WTC11 (cell line): ENCODE results near the gene LPAR2. TPM values are rescaled to one million over a fixed set of nuclear protein-coding genes. Genes with fewer than 3 reads are reported as not detected.
"Not testable (repeated sequence)": the region's sequence is repeated elsewhere in the genome, so short reads cannot be mapped to it uniquely, and the experiment has no call there.

Experiments used
- ATAC-seq: fragments of 200-7000 bp; cut with Tn5 transposase; 2 replicates; pipeline ENCODE4 v1.10.0; 2021; ENCODE audit warnings: mild to moderate bottlenecking, moderate library complexity
- CTCF ChIA-PET: fragments of 300-600 bp; sonication (Branson Sonifier 250); formaldehyde crosslinking; loops from one replicate; lab custom pipeline; 2021; ENCODE audit warnings: antibody characterized with exemption; lab: Charles Lee
- POLR2A ChIA-PET: fragments of 350-600 bp; sonication (Branson Sonifier 250); formaldehyde crosslinking; loops from one replicate; lab custom pipeline; 2021; ENCODE audit warnings: antibody characterized with exemption; lab: Charles Lee
- DNase-seq: peaks from one replicate; pipeline ENCODE4 v3.0.0; 2021; ENCODE audit warnings: low spot score
- H3K27ac Mint-ChIP-seq: 2 replicates; pipeline ENCODE4 v1.8.0; 2021; ENCODE audit warnings: mixed read lengths
- H3K27me3 Mint-ChIP-seq: 2 replicates; pipeline ENCODE4 v1.8.0; 2021; ENCODE audit warnings: low read depth, mild to moderate bottlenecking, moderate library complexity, mixed read lengths
- H3K36me3 Mint-ChIP-seq: 2 replicates; pipeline ENCODE4 v1.8.0; 2021; ENCODE audit warnings: mixed read lengths
- H3K4me1 Mint-ChIP-seq: 2 replicates; pipeline ENCODE4 v1.8.0; 2022; ENCODE audit warnings: mixed read lengths
- H3K4me3 Mint-ChIP-seq: 2 replicates; pipeline ENCODE4 v1.8.0; 2021; ENCODE audit warnings: mild to moderate bottlenecking, moderate library complexity, mixed read lengths
- H3K9me3 Mint-ChIP-seq: 2 replicates; pipeline ENCODE4 v1.8.0; 2021; ENCODE audit warnings: mixed read lengths
- CBFB ChIP-seq: sonication (generic); formaldehyde crosslinking; IDR thresholded peaks from 2 replicates; pipeline ENCODE4 v1.8.1; 2022; ENCODE audit warnings: mild to moderate bottlenecking, low read depth, missing genetic modification reagents
- CREM ChIP-seq: sonication (generic); formaldehyde crosslinking; IDR thresholded peaks from 2 replicates; pipeline ENCODE4 v1.8.1; 2022; ENCODE audit warnings: mild to moderate bottlenecking, missing genetic modification reagents, moderate library complexity
- EMX1 ChIP-seq: fragments of 250-450 bp; sonication (Bioruptor Pico); IDR thresholded peaks from 2 replicates; pipeline ENCODE4 v1.8.0; 2021; ENCODE audit warnings: mild to moderate bottlenecking
- GABPB1 ChIP-seq: sonication (generic); formaldehyde crosslinking; IDR thresholded peaks from 2 replicates; pipeline ENCODE4 v1.8.1; 2023; ENCODE audit warnings: mild to moderate bottlenecking, missing genetic modification reagents
- HMGA2 ChIP-seq: fragments of 250-450 bp; sonication (Bioruptor Pico); IDR thresholded peaks from 2 replicates; pipeline ENCODE4 v1.4.0; 2021; ENCODE audit warnings: mild to moderate bottlenecking, moderate library complexity
- JAZF1 ChIP-seq: fragments of 250-450 bp; sonication (Bioruptor Pico); IDR thresholded peaks from 2 replicates; pipeline ENCODE4 v1.9.0; 2021; ENCODE audit warnings: moderate library complexity, mild to moderate bottlenecking, inconsistent platforms
- JUN ChIP-seq: sonication (generic); formaldehyde crosslinking; IDR thresholded peaks from 2 replicates; pipeline ENCODE4 v1.8.0; 2023; ENCODE audit warnings: mild to moderate bottlenecking, missing genetic modification reagents
- MYBL2 ChIP-seq: sonication (generic); formaldehyde crosslinking; IDR thresholded peaks from 2 replicates; pipeline ENCODE4 v1.8.1; 2023; ENCODE audit warnings: mild to moderate bottlenecking, moderate library complexity, missing genetic modification reagents
- NFE2L1 ChIP-seq: sonication (generic); formaldehyde crosslinking; IDR thresholded peaks from 2 replicates; pipeline ENCODE4 v1.8.1; 2023; ENCODE audit warnings: missing genetic modification reagents
- TEAD1 ChIP-seq: sonication (generic); formaldehyde crosslinking; IDR thresholded peaks from 2 replicates; pipeline ENCODE4 v1.8.0; 2022; ENCODE audit warnings: mild to moderate bottlenecking, missing genetic modification reagents
- ZBTB21 ChIP-seq: sonication (generic); formaldehyde crosslinking; IDR thresholded peaks from 2 replicates; pipeline ENCODE4 v1.8.1; 2023; ENCODE audit warnings: mild to moderate bottlenecking, missing genetic modification reagents, borderline replicate concordance
- ZNF263 ChIP-seq: sonication (generic); formaldehyde crosslinking; IDR thresholded peaks from 2 replicates; pipeline ENCODE4 v1.8.1; 2022; ENCODE audit warnings: low read depth, mild to moderate bottlenecking, moderate library complexity, missing genetic modification reagents
- total RNA-seq: library from RNA; stranded (reverse); gene quantifications from 3 replicates; pipeline ENCODE4 v1.2.3, GENCODE V29; 2021
- TF ChIP-seq, protein P1 (sequence below): sonication (generic); formaldehyde crosslinking; IDR thresholded peaks from 2 replicates; pipeline ENCODE4 v1.8.0; 2022; ENCODE audit warnings: mild to moderate bottlenecking, missing genetic modification reagents
- TF ChIP-seq, protein P2 (sequence below): sonication (generic); formaldehyde crosslinking; conservative IDR thresholded peaks from 2 replicates; pipeline ENCODE4 v1.8.1; 2022; ENCODE audit warnings: mild to moderate bottlenecking, missing genetic modification reagents
- TF ChIP-seq, protein P3 (sequence below): sonication (generic); formaldehyde crosslinking; IDR thresholded peaks from 2 replicates; pipeline ENCODE4 v1.8.1; 2023; ENCODE audit warnings: mild to moderate bottlenecking, missing genetic modification reagents, borderline replicate concordance
- TF ChIP-seq, protein P4 (sequence below): sonication (generic); formaldehyde crosslinking; IDR thresholded peaks from 2 replicates; pipeline ENCODE4 v1.8.0; 2022; ENCODE audit warnings: mild to moderate bottlenecking, missing genetic modification reagents
- TF ChIP-seq, protein P5 (sequence below): sonication (generic); formaldehyde crosslinking; IDR thresholded peaks from 2 replicates; pipeline ENCODE4 v1.8.1; 2022; ENCODE audit warnings: missing genetic modification reagents, borderline replicate concordance
- TF ChIP-seq, protein P6 (sequence below): sonication (generic); formaldehyde crosslinking; IDR thresholded peaks from 2 replicates; pipeline ENCODE4 v1.8.1; 2023; ENCODE audit warnings: mild to moderate bottlenecking, missing genetic modification reagents, moderate library complexity
- TF ChIP-seq, protein P7 (sequence below): fragments of 250-450 bp; sonication (Bioruptor Pico); IDR thresholded peaks from 2 replicates; pipeline ENCODE4 v1.9.0; 2021; ENCODE audit warnings: mild to moderate bottlenecking

LPAR2 gene
- total RNA-seq, 1 experiment from 2014 or later = 44.5 TPM

DNA sequence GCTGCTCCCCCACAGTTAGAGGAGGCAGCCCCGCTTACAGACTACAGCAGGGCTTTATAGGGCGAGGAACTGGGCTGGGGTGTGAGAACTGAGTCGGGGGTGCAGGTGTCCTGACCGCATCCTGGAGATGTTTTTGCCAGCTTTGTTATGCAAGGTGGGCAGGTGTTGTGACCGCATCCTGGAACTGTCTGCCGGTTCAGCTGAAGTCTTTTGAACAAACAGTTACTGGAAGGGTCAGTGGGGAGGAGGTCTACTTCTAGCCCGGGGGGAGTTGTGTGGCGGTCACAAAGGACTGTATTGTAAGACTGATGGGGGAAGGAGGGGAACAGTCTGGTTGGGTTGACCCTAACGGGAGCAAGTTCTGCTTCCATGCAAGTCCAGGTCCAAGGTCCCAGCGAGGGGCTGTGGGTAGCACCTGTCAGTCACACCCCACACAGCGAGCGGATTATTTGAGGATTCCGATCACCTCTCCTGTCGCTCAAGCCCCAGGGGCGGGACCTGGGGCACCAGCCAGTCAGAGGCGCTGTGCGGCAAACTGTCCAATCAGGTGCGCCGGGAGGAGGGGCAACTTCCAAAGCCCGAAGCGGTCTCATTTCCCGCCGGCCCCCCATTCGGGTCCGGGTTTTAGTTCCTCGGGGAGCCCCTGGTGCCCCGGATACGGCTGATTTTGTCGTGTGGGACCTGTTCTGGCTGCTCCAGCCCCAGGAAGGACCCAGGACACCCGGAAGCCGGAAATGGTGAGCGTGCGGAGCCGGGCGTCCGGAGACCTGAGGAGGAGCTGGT, 40.4 kb upstream of the LPAR2 start, which contains the start of gene ZNF101 (continued):
- TF ChIP-seq, protein P1, sequence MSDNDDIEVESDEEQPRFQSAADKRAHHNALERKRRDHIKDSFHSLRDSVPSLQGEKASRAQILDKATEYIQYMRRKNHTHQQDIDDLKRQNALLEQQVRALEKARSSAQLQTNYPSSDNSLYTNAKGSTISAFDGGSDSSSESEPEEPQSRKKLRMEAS (CRISPR knock-in tag) = peak; percentile 33; the same call in 1 of the 2 replicates
- TF ChIP-seq, protein P2, sequence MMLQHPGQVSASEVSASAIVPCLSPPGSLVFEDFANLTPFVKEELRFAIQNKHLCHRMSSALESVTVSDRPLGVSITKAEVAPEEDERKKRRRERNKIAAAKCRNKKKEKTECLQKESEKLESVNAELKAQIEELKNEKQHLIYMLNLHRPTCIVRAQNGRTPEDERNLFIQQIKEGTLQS = no peak
- 0 out of 2 replicates have a peak, but pooled peaks have one; percentile 65 for TF ChIP-seq CREM (CRISPR knock-in tag)
- TF ChIP-seq GABPB1 (CRISPR knock-in tag) = peak; percentile 49; the same call in 1 of the 2 replicates
- no peak for TF ChIP-seq JAZF1 (CRISPR knock-in tag)
- TF ChIP-seq, protein P3, sequence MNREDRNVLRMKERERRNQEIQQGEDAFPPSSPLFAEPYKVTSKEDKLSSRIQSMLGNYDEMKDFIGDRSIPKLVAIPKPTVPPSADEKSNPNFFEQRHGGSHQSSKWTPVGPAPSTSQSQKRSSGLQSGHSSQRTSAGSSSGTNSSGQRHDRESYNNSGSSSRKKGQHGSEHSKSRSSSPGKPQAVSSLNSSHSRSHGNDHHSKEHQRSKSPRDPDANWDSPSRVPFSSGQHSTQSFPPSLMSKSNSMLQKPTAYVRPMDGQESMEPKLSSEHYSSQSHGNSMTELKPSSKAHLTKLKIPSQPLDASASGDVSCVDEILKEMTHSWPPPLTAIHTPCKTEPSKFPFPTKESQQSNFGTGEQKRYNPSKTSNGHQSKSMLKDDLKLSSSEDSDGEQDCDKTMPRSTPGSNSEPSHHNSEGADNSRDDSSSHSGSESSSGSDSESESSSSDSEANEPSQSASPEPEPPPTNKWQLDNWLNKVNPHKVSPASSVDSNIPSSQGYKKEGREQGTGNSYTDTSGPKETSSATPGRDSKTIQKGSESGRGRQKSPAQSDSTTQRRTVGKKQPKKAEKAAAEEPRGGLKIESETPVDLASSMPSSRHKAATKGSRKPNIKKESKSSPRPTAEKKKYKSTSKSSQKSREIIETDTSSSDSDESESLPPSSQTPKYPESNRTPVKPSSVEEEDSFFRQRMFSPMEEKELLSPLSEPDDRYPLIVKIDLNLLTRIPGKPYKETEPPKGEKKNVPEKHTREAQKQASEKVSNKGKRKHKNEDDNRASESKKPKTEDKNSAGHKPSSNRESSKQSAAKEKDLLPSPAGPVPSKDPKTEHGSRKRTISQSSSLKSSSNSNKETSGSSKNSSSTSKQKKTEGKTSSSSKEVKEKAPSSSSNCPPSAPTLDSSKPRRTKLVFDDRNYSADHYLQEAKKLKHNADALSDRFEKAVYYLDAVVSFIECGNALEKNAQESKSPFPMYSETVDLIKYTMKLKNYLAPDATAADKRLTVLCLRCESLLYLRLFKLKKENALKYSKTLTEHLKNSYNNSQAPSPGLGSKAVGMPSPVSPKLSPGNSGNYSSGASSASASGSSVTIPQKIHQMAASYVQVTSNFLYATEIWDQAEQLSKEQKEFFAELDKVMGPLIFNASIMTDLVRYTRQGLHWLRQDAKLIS = no peak
- no peak for TF ChIP-seq MYBL2 (CRISPR knock-in tag)
- TF ChIP-seq, protein P4, sequence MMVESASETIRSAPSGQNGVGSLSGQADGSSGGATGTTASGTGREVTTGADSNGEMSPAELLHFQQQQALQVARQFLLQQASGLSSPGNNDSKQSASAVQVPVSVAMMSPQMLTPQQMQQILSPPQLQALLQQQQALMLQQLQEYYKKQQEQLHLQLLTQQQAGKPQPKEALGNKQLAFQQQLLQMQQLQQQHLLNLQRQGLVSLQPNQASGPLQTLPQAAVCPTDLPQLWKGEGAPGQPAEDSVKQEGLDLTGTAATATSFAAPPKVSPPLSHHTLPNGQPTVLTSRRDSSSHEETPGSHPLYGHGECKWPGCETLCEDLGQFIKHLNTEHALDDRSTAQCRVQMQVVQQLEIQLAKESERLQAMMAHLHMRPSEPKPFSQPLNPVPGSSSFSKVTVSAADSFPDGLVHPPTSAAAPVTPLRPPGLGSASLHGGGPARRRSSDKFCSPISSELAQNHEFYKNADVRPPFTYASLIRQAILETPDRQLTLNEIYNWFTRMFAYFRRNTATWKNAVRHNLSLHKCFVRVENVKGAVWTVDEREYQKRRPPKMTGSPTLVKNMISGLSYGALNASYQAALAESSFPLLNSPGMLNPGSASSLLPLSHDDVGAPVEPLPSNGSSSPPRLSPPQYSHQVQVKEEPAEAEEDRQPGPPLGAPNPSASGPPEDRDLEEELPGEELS (CRISPR knock-in tag) = no peak
- no peak for TF ChIP-seq JUN (CRISPR knock-in tag)
- no peak for TF ChIP-seq HMGA2
- no peak; the same call in 1 of the 2 replicates for TF ChIP-seq TEAD1 (CRISPR knock-in tag)
- TF ChIP-seq, protein P5, sequence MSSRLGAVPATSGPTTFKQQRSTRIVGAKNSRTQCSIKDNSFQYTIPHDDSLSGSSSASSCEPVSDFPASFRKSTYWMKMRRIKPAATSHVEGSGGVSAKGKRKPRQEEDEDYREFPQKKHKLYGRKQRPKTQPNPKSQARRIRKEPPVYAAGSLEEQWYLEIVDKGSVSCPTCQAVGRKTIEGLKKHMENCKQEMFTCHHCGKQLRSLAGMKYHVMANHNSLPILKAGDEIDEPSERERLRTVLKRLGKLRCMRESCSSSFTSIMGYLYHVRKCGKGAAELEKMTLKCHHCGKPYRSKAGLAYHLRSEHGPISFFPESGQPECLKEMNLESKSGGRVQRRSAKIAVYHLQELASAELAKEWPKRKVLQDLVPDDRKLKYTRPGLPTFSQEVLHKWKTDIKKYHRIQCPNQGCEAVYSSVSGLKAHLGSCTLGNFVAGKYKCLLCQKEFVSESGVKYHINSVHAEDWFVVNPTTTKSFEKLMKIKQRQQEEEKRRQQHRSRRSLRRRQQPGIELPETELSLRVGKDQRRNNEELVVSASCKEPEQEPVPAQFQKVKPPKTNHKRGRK (CRISPR knock-in tag) = no peak
- TF ChIP-seq NFE2L1 (CRISPR knock-in tag) = no peak
- TF ChIP-seq, protein P6, sequence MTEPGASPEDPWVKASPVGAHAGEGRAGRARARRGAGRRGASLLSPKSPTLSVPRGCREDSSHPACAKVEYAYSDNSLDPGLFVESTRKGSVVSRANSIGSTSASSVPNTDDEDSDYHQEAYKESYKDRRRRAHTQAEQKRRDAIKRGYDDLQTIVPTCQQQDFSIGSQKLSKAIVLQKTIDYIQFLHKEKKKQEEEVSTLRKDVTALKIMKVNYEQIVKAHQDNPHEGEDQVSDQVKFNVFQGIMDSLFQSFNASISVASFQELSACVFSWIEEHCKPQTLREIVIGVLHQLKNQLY = no peak
- no peak for TF ChIP-seq ZNF263 (CRISPR knock-in tag)
- TF ChIP-seq, protein P7, sequence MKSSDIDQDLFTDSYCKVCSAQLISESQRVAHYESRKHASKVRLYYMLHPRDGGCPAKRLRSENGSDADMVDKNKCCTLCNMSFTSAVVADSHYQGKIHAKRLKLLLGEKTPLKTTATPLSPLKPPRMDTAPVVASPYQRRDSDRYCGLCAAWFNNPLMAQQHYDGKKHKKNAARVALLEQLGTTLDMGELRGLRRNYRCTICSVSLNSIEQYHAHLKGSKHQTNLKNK = no peak
- no peak for TF ChIP-seq EMX1 (CRISPR knock-in tag)
- TF ChIP-seq CBFB (CRISPR knock-in tag) = no peak
- no peak for TF ChIP-seq ZBTB21
- TF ChIP-seq, all 79 proteins: peak for 13

DNA sequence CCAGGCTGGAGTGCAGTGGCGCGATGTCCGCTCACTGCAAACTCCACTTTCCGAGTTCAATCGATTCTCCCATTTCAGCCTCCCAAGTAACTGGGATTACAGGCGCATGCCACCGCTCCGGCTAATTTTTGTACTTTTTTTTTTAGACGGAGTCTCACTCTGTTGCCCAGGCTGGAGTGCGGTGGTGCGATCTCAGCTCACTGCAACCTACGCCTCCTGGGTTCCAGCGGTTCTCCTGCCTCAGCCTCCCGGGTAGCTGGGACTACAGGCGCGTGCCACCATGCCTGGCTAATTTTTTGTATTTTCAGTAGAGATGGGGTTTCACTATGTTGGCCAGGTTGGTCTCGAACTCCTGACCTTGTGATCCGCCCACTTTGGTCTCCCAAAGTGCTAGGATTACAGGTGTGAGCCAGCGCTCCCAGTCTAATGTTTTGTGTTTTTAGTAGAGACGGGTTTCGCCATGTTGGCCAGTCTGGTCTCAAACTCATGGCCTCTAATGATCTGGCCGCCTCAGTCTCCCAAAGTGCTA, 37.5 kb upstream of the LPAR2 start:
- not testable (repeated sequence) for H3K36me3 Mint-ChIP-seq

More for the DNA sequence above, 37.5 kb upstream of the LPAR2 start:
- CTCF ChIA-PET = interaction anchor here (2.3 kb wide), 1 partner anchor 22 kb away, joined by 10 read pairs; the partner anchor contains the start of gene GMIP
- H3K4me3 Mint-ChIP-seq, H3K27me3 Mint-ChIP-seq, POLR2A ChIA-PET, H3K27ac Mint-ChIP-seq, H3K9me3 Mint-ChIP-seq, DNase-seq, ATAC-seq: not testable (repeated sequence)
- peaks cover 28% of the 10 kb centered on the region for H3K4me1 Mint-ChIP-seq
